Measurements from ENCODE around the gene SIL1. TPM values are rescaled to one million over a fixed set of nuclear protein-coding genes. Genes with fewer than 3 reads are reported as not detected.

SIL1 gene
- total and polyA plus RNA-seq, 2 of the 8 experiments (the other 6 are each of a cell fraction or from before 2014, with no cell fraction given), result 8.3 to 12.8 TPM

DNA sequence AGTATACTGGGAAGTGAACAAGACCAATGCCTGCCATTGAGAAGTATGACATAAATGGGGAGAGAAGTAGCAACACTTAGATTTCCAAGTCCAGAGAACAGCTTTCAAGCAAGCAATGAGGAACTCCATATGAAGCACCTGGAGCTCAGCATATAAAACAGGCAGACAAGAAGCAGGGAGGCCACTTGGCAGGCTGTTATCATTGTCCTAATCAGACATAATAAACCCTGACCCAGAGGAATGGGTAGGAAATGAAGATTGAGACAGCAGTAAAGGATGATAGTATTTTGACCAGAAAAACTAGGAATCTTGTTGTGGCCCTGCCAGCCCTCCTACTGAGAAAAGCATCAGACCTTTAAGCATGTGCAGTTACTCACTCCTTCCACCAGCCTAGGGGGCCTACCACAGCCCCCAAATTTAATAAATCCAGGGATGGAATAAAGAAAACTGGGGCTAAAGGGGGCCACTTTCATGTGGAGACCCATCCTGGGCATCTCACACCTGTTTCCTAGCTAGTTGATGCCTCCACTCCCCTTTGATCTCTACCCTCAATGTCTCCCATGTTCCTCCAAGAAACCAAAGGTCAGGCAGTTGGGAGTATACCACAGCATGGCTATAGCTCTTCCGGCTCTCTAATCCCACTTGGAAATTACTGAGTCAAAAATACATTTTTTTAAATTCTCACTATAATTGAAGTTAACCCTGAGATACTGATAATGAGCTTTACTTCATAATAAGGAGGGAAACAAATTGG, 135.1 kb downstream of the SIL1 start:
- H2BK5ac ChIP-seq (ENCODE audit: low read depth, low read length), result peak overlapping the region; percentile 73; the same call in 1 of the 2 replicates
- H4K5ac ChIP-seq (ENCODE audit: insufficient read length, low read depth, low read length), result no peak overlapping the region
- WGBS, 2 experiments (ENCODE audit: extremely low coverage in 1 of 2, insufficient coverage in 1 of 2, insufficient read length in 1 of 2, insufficient replicate concordance in 2 of 2, low coverage in 1 of 2, low lambda C conversion rate in 2 of 2, missing lambda C conversion rate in 1 of 2), result 93% methylated on average over 1 of the region's 1 CpG; no CpG with 5 or more reads in 1 of the 2 experiments
- H3K4me1 ChIP-seq (replicated peaks in 1 of 4; ENCODE audit: control insufficient read depth in 3 of 4, insufficient read depth in 4 of 4, low read length in 3 of 4), result peaks cover 0 to 4% (median 0%) of the 10 kb centered on the region in 4 experiments; a peak in 4 of 7 replicates
- peak overlapping the region; percentile 74; the same call in 1 of the 2 replicates for H2BK20ac ChIP-seq (ENCODE audit: low read length)
- H4K20me1 ChIP-seq (replicated peaks in 1 of 2; ENCODE audit: control insufficient read depth in 1 of 2, insufficient read depth in 2 of 2, low read length in 2 of 2), result no peaks in the 10 kb centered on the region
- H3K36me3 ChIP-seq (ENCODE audit: control insufficient read depth in 2 of 4, insufficient read depth in 4 of 4, low read length in 3 of 4), result no peaks in the 10 kb centered on the region
- 0 out of 2 replicates have a peak overlapping the region, but pooled peaks have one; percentile 17 for H2AK5ac ChIP-seq (ENCODE audit: low read depth, low read length)
- no peak overlapping the region for H3K18ac ChIP-seq (ENCODE audit: extremely low read depth, low read length)
- no peaks in the 10 kb centered on the region; a peak in 1 of 7 replicates for H3K27me3 ChIP-seq (replicated peaks in 1 of 4; ENCODE audit: control insufficient read depth in 3 of 4, extremely low read depth in 1 of 4, insufficient read depth in 3 of 4, low read length in 3 of 4)
- H3K23me2 ChIP-seq (ENCODE audit: low read depth, low read length), result no peaks in the 10 kb centered on the region
- no peak overlapping the region for H3K27ac ChIP-seq (ENCODE audit: low read depth, low read length)
- no peak overlapping the region for H4K8ac ChIP-seq (ENCODE audit: extremely low read depth, insufficient read depth, low read length)
- H3K56ac ChIP-seq (replicated peaks; ENCODE audit: insufficient read length, low read depth, low read length), result no peak overlapping the region
- no peaks in the 10 kb centered on the region for H3K9me3 ChIP-seq (ENCODE audit: insufficient read depth in 2 of 2, low read depth in 1 of 2, low read length in 1 of 2)
- H3K9ac ChIP-seq (replicated peaks in 1 of 4; ENCODE audit: extremely low read depth in 1 of 4, low read depth in 3 of 4, low read length in 3 of 4), result no peak overlapping the region
- H3K14ac ChIP-seq (ENCODE audit: insufficient read length), result no peak overlapping the region
- H3K4me2 ChIP-seq (ENCODE audit: insufficient read depth in 1 of 2, low read depth in 2 of 2, low read length in 2 of 2), result no peak overlapping the region
- peak overlapping the region; percentile 95 for H2BK120ac ChIP-seq (replicated peaks; ENCODE audit: low read depth, low read length)
- DNase-seq (ENCODE audit: low read depth in 1 of 2, low spot score in 2 of 2), result no peak
- H3K4ac ChIP-seq (replicated peaks; ENCODE audit: insufficient read length, low read depth, low read length), result no peak overlapping the region
- no peak for FAIRE-seq
- H3K4me3 ChIP-seq (ENCODE audit: extremely low read depth in 1 of 4, insufficient read depth in 2 of 4, low read depth in 3 of 4, low read length in 4 of 4), result no peak overlapping the region
- H3K79me1 ChIP-seq (ENCODE audit: low read depth, low read length), result no peaks in the 10 kb centered on the region
- H3K79me2 ChIP-seq (ENCODE audit: control insufficient read depth in 1 of 2, insufficient read depth in 2 of 2, low read length in 2 of 2), result no peaks in the 10 kb centered on the region
- ChIA-PET POLR2A (ENCODE audit: partially characterized antibody) (interaction anchor here (1.1 kb wide), 1 partner anchor 151 kb away, joined by 3 read pairs; no protein-coding TSS in a partner anchor), CTCF (ENCODE audit: partially characterized antibody) (interaction anchor here (0.9 to 1.7 kb wide), 4 partner anchors 15 to 239 kb away, joined by 3 to 8 read pairs (median 3); no protein-coding TSS in a partner anchor)
- 0 out of 2 replicates have a peak overlapping the region, but pooled peaks have one; percentile 53 for H2BK15ac ChIP-seq (ENCODE audit: low read length)
- no peak overlapping the region for H2AFZ ChIP-seq (ENCODE audit: low read length)
- peak overlapping the region; percentile 45 for H4K91ac ChIP-seq (replicated peaks; ENCODE audit: insufficient read length, low read length)
- peak overlapping the region; percentile 13; the same call in 1 of the 2 replicates for H2BK12ac ChIP-seq (ENCODE audit: low read depth, low read length)
- H3K23ac ChIP-seq (ENCODE audit: insufficient read length), result no peak overlapping the region
- TF ChIP-seq, protein P1, sequence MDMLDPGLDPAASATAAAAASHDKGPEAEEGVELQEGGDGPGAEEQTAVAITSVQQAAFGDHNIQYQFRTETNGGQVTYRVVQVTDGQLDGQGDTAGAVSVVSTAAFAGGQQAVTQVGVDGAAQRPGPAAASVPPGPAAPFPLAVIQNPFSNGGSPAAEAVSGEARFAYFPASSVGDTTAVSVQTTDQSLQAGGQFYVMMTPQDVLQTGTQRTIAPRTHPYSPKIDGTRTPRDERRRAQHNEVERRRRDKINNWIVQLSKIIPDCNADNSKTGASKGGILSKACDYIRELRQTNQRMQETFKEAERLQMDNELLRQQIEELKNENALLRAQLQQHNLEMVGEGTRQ (IDR thresholded peaks at IDR 0.05; ENCODE audit: low read length), result no peak
- TF ChIP-seq TEAD4 (IDR thresholded peaks at IDR 0.05; ENCODE audit: low read depth, low read length), result no peak
- no peak for TF ChIP-seq GABPA (IDR thresholded peaks at IDR 0.05; ENCODE audit: borderline replicate concordance, insufficient read depth, low read length)
- TF ChIP-seq RAD21 (IDR thresholded peaks at IDR 0.05 in 1 of 2, conservative IDR thresholded peaks at IDR 0.05 in 1 of 2; ENCODE audit: low read depth in 2 of 2, low read length in 2 of 2), result no peak
- TF ChIP-seq, protein P2, sequence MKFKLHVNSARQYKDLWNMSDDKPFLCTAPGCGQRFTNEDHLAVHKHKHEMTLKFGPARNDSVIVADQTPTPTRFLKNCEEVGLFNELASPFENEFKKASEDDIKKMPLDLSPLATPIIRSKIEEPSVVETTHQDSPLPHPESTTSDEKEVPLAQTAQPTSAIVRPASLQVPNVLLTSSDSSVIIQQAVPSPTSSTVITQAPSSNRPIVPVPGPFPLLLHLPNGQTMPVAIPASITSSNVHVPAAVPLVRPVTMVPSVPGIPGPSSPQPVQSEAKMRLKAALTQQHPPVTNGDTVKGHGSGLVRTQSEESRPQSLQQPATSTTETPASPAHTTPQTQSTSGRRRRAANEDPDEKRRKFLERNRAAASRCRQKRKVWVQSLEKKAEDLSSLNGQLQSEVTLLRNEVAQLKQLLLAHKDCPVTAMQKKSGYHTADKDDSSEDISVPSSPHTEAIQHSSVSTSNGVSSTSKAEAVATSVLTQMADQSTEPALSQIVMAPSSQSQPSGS (IDR thresholded peaks at IDR 0.05; ENCODE audit: low read length), result no peak
- TF ChIP-seq POLR2A (IDR thresholded peaks at IDR 0.05; ENCODE audit: control extremely low read depth in 1 of 2, low read depth in 2 of 2, low read length in 2 of 2), result no peak
- TF ChIP-seq, protein P3, sequence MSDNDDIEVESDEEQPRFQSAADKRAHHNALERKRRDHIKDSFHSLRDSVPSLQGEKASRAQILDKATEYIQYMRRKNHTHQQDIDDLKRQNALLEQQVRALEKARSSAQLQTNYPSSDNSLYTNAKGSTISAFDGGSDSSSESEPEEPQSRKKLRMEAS (IDR thresholded peaks at IDR 0.05), result no peak
- no peak for TF ChIP-seq JUN (IDR thresholded peaks at IDR 0.05; ENCODE audit: low read depth, low read length)
